Stimulated activated naive CD8-positive, alpha-beta T cell treated with anti-CD3 and anti-CD28 coated beads, Interleukin-15, amount 100 ng/mL, for 72 hours (primary cell): ENCODE data around the gene VWA3B.
"Not testable (repeated sequence)": the region's sequence is repeated elsewhere in the genome, so short reads cannot be mapped to it uniquely, and the experiment has no call there.

Experiments
- ATAC-seq: fragments of 150-1000 bp; cut with Tn5 transposase; 2 replicates; pipeline ENCODE4 v1.10.0; 2021; ENCODE audit warnings: mild to moderate bottlenecking, moderate library complexity
- DNase-seq, 2 donors: peaks; one replicate each; pipeline ENCODE4 v3.0.0; 2021 to 2022
- H3K27ac Mint-ChIP-seq, 2 donors: one replicate each; pipeline ENCODE4 v1.8.0; 2022; ENCODE audit warnings: mild to moderate bottlenecking in 2 of 2, mixed read lengths in 2 of 2, moderate library complexity in 2 of 2
- H3K27me3 Mint-ChIP-seq: one replicate; pipeline ENCODE4 v1.8.0; 2022; ENCODE audit warnings: mixed read lengths
- H3K4me1 Mint-ChIP-seq: one replicate; pipeline ENCODE4 v1.8.0; 2022; ENCODE audit warnings: mild to moderate bottlenecking, mixed read lengths
- H3K4me3 Mint-ChIP-seq, 2 donors: one replicate each; pipeline ENCODE4 v1.8.0; 2022; ENCODE audit warnings: mild to moderate bottlenecking in 2 of 2, mixed read lengths in 2 of 2, moderate library complexity in 1 of 2
- H3K9me3 Mint-ChIP-seq, 2 donors: one replicate each; pipeline ENCODE4 v1.8.0; 2022; ENCODE audit warnings: mixed read lengths in 2 of 2

VWA3B gene

GRCh38 chr2:98102878-98103277 is 15.9 kb downstream of the VWA3B start:
- Mint-ChIP-seq H3K4me3 (no peak overlapping the region), H3K27ac (no peak overlapping the region), H3K4me1 (no peaks in the 10 kb centered on the region), H3K27me3 (peaks cover 10% of the 10 kb centered on the region), H3K9me3 (peaks cover 24 to 30% of the 10 kb centered on the region in 2 donors)
- ATAC-seq (no peak), DNase-seq (no peak)

- DNase-seq (no peak), ATAC-seq (no peak)
- Mint-ChIP-seq H3K9me3 (peaks cover 18 to 31% of the 10 kb centered on the region in 2 donors), H3K4me3 (no peak overlapping the region), H3K27ac (no peak overlapping the region), H3K4me1 (no peaks in the 10 kb centered on the region), H3K27me3 (peaks cover 29% of the 10 kb centered on the region)
Measured at GRCh38 chr2:98108110-98108509, 21.1 kb downstream of the VWA3B start.

- Mint-ChIP-seq H3K4me3 (no peak overlapping the region), H3K4me1 (no peaks in the 10 kb centered on the region), H3K9me3 (peaks cover 9 to 21% of the 10 kb centered on the region in 2 donors), H3K27ac (no peak overlapping the region), H3K27me3 (peaks cover 29% of the 10 kb centered on the region)
- DNase-seq (no peak), ATAC-seq (no peak)
Measured at GRCh38 chr2:98110741-98111140, 23.8 kb downstream of the VWA3B start.

GRCh38 chr2:98114643-98115330 is 27.8 kb downstream of the VWA3B start:
- DNase-seq: no peak
- H3K4me3 Mint-ChIP-seq: no peak overlapping the region
- H3K9me3 Mint-ChIP-seq: peaks cover 9 to 21% of the 10 kb centered on the region in 2 donors
- H3K27ac Mint-ChIP-seq: no peak overlapping the region
- H3K4me1 Mint-ChIP-seq: no peaks in the 10 kb centered on the region
- no peak for ATAC-seq
- H3K27me3 Mint-ChIP-seq: peaks cover 35% of the 10 kb centered on the region

GRCh38 chr2:98118161-98118560 is 31.2 kb downstream of the VWA3B start:
- peaks cover 42% of the 10 kb centered on the region for H3K27me3 Mint-ChIP-seq
- DNase-seq: no peak
- H3K27ac Mint-ChIP-seq: peak overlapping the region in 1 of 2 donors; percentile 50
- H3K9me3 Mint-ChIP-seq: peaks cover under 1 to 2% of the 10 kb centered on the region in 2 donors
- H3K4me1 Mint-ChIP-seq: peaks cover 3% of the 10 kb centered on the region
- no peak for ATAC-seq
- H3K4me3 Mint-ChIP-seq: no peak overlapping the region

- peaks cover 46% of the 10 kb centered on the region for H3K27me3 Mint-ChIP-seq
- H3K4me3 Mint-ChIP-seq: no peak overlapping the region
- ATAC-seq: no peak
- H3K9me3 Mint-ChIP-seq: no peaks in the 10 kb centered on the region
- no peak for DNase-seq
- H3K27ac Mint-ChIP-seq: peak overlapping the region in 1 of 2 donors; percentile 62
- H3K4me1 Mint-ChIP-seq: peaks cover 10% of the 10 kb centered on the region
Measured at GRCh38 chr2:98118852-98119251, 31.9 kb downstream of the VWA3B start.

GRCh38 chr2:98121149-98121548 is 34.2 kb downstream of the VWA3B start:
- ATAC-seq: no peak
- Mint-ChIP-seq H3K27ac (no peak overlapping the region), H3K9me3 (no peaks in the 10 kb centered on the region), H3K27me3 (peaks cover 57% of the 10 kb centered on the region), H3K4me1 (peaks cover 16% of the 10 kb centered on the region), H3K4me3 (no peak overlapping the region)
- no peak for DNase-seq

GRCh38 chr2:98122524-98122923 is 35.6 kb downstream of the VWA3B start:
- DNase-seq: no peak
- Mint-ChIP-seq H3K27ac (no peak overlapping the region), H3K4me3 (no peak overlapping the region), H3K4me1 (peaks cover 16% of the 10 kb centered on the region), H3K27me3 (peaks cover 45% of the 10 kb centered on the region), H3K9me3 (no peaks in the 10 kb centered on the region)
- ATAC-seq: no peak

GRCh38 chr2:98123286-98123685 is 36.3 kb downstream of the VWA3B start:
- ATAC-seq (peak; percentile 53), DNase-seq (no peak)
- H3K27ac Mint-ChIP-seq: peak overlapping the region in 1 of 2 donors; percentile 71
- H3K4me3 Mint-ChIP-seq: no peak overlapping the region
- peaks cover 51% of the 10 kb centered on the region for H3K27me3 Mint-ChIP-seq
- no peaks in the 10 kb centered on the region for H3K9me3 Mint-ChIP-seq
- peaks cover 16% of the 10 kb centered on the region for H3K4me1 Mint-ChIP-seq

GRCh38 chr2:98126061-98126460 is 39.1 kb downstream of the VWA3B start:
- Mint-ChIP-seq H3K4me3 (no peak overlapping the region), H3K27me3 (peaks cover 53% of the 10 kb centered on the region), H3K9me3 (no peaks in the 10 kb centered on the region), H3K27ac (no peak overlapping the region), H3K4me1 (peaks cover 16% of the 10 kb centered on the region)
- ATAC-seq: no peak
- no peak for DNase-seq

GRCh38 chr2:98127229-98127989 is 40.4 kb downstream of the VWA3B start:
- Mint-ChIP-seq H3K27me3 (peaks cover 49% of the 10 kb centered on the region), H3K4me3 (no peak overlapping the region), H3K9me3 (no peaks in the 10 kb centered on the region), H3K27ac (no peak overlapping the region), H3K4me1 (peaks cover 16% of the 10 kb centered on the region)
- no peak for ATAC-seq
- no peak for DNase-seq

GRCh38 chr2:98128556-98129109 is 41.7 kb downstream of the VWA3B start:
- no peaks in the 10 kb centered on the region for H3K9me3 Mint-ChIP-seq
- H3K4me1 Mint-ChIP-seq: peaks cover 15% of the 10 kb centered on the region
- ATAC-seq: no peak
- no peak for DNase-seq
- H3K27me3 Mint-ChIP-seq: peaks cover 38% of the 10 kb centered on the region
- peak overlapping the region in 1 of 2 donors; percentile 14 for H3K27ac Mint-ChIP-seq
- H3K4me3 Mint-ChIP-seq: no peak overlapping the region

GRCh38 chr2:98130073-98130472 is 43.1 kb downstream of the VWA3B start:
- H3K4me3 Mint-ChIP-seq, H3K9me3 Mint-ChIP-seq, DNase-seq, ATAC-seq: not testable (repeated sequence)
- peaks cover 21% of the 10 kb centered on the region for H3K4me1 Mint-ChIP-seq
- H3K27me3 Mint-ChIP-seq: peaks cover 26% of the 10 kb centered on the region
- peak overlapping the region in 1 of 2 donors; percentile 87 for H3K27ac Mint-ChIP-seq

- peaks cover 34% of the 10 kb centered on the region for H3K4me1 Mint-ChIP-seq
- H3K27me3 Mint-ChIP-seq: peaks cover 10% of the 10 kb centered on the region
- H3K9me3 Mint-ChIP-seq: peaks cover 0 to 6% of the 10 kb centered on the region in 2 donors
- peak overlapping the region; percentile 56 to 68 for H3K4me3 Mint-ChIP-seq
- peak overlapping the region; percentile 75 to 94 for H3K27ac Mint-ChIP-seq
- peak; percentile 67 to 89 for DNase-seq
- ATAC-seq: peak; percentile 98
Measured at GRCh38 chr2:98134172-98135005, 47.4 kb downstream of the VWA3B start.

- Mint-ChIP-seq H3K4me1 (peaks cover 46% of the 10 kb centered on the region), H3K4me3 (no peak overlapping the region), H3K27me3 (no peaks in the 10 kb centered on the region), H3K9me3 (peaks cover 0 to 6% of the 10 kb centered on the region in 2 donors), H3K27ac (no peak overlapping the region)
- no peak for ATAC-seq
- no peak for DNase-seq
Measured at GRCh38 chr2:98137196-98137595, 50.2 kb downstream of the VWA3B start.
